Neural progenitor cell (in vitro differentiated cells): ENCODE measurements around the gene MYO1E.

Experiments
- CTCF ChIP-seq: fragments of 200-600 bp; sonication (generic); IDR thresholded peaks from 2 replicates; pipeline ENCODE4 v1.5.1; 2017; ENCODE audit warnings: antibody characterized with exemption, mild to moderate bottlenecking
- EZH2 ChIP-seq: fragments of 200-600 bp; sonication (generic); IDR thresholded peaks from 2 replicates; pipeline ENCODE4 v1.6.1; 2017; ENCODE audit warnings: antibody characterized with exemption, mild to moderate bottlenecking, moderate library complexity
- EZH2phosphoT487 ChIP-seq: fragments of 200-600 bp; sonication (generic); IDR thresholded peaks from 2 replicates; pipeline ENCODE4 v1.6.1; 2017; ENCODE audit warnings: antibody characterized with exemption

DNA sequence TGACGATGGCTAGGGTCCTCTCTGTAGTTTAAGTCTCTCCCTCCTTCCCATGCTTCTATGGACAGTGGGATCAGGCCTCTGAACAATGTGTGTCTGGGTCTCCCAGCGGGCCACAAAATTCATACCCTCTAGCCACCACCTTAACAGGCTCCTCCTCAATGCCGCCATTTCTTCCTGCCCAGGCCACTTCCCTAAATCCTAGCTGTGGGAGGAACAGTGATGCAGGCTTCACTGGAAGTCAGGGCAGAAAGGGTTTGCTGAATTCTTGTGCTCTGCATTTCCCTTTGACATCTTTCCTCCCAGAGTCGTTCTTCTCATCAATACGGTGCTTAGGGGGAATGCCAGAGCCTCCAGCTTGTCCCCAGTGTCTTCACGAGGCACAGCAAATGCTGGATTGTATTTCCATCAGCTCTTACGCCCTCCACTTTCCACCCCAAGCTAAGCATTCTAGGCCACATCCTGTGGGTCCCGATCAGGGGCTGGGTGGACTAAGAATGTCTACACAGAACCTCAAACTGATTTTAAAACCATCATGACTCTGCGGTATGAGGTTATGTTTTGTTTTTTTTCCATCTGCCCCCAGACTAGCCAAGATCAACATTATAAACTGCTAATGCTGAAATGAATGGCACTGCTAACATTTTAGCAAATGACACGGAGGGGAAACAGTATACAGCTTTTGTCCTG, 177.9 kb downstream of the MYO1E start:
- TF ChIP-seq CTCF (no peak), EZH2 (no peak), EZH2phosphoT487 (no peak)
